ENCODE data around the gene ATP6AP2. TPM values are rescaled to one million over a fixed set of nuclear protein-coding genes. Genes with fewer than 3 reads are reported as not detected.
"Not testable (repeated sequence)": the region's sequence is repeated elsewhere in the genome, so short reads cannot be mapped to it uniquely, and the experiment has no call there.

ATP6AP2 gene
- total and polyA plus RNA-seq, 12 donors, result 32.3 to 164 (median 140) TPM

DNA sequence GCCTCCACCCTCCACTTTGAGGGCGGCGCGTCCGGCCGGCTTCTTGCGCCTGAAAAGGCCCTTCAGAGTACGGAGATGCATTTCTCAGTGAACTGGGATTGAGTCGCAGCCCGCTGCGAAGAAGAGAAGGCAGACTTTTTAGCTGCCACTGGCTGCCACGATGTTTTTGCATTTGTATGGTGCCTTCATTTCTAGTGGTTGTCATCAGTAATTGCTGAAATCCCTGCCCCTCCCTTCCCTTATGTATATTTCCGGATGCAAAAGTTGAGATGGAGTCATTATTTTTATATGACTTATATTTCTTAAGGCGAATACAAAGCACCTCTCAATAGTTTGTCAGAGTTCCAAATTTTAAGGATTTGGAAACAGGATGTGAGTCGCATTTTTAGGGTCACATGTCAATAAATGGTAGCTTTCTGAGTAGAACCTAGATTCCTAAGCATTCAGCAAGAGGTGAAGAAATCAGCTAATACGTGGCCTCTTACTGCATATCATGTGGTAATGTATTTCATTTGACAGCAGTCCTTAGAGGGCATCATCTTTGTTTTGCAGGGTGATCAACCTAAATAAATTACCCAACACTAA is 658 bp downstream of the ATP6AP2 start:
- Histone ChIP-seq H3K9me3 (replicated peaks in 1 of 3) (no peaks in the 10 kb centered on the region), H3K4me1 (replicated peaks in 1 of 2) (peaks cover 0 to 8% of the 10 kb centered on the region in 2 donors), H3K27ac (peak overlapping the region; percentile 60 to 95 (median 92)), H3K4me3 (peak overlapping the region in 2 of 4 donors; percentile 67), H3K27me3 (peaks cover 9% of the 10 kb centered on the region), H3K36me3 (replicated peaks in 1 of 2) (no peaks in the 10 kb centered on the region)
- no peak for DNase-seq
- intact Hi-C loops (cut with DNase I), result no loop called here
- TF ChIP-seq, protein P1, sequence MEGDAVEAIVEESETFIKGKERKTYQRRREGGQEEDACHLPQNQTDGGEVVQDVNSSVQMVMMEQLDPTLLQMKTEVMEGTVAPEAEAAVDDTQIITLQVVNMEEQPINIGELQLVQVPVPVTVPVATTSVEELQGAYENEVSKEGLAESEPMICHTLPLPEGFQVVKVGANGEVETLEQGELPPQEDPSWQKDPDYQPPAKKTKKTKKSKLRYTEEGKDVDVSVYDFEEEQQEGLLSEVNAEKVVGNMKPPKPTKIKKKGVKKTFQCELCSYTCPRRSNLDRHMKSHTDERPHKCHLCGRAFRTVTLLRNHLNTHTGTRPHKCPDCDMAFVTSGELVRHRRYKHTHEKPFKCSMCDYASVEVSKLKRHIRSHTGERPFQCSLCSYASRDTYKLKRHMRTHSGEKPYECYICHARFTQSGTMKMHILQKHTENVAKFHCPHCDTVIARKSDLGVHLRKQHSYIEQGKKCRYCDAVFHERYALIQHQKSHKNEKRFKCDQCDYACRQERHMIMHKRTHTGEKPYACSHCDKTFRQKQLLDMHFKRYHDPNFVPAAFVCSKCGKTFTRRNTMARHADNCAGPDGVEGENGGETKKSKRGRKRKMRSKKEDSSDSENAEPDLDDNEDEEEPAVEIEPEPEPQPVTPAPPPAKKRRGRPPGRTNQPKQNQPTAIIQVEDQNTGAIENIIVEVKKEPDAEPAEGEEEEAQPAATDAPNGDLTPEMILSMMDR (IDR thresholded peaks at IDR 0.05), result no peak
- no peak for TF ChIP-seq POLR2A (IDR thresholded peaks at IDR 0.05)
- WGBS, 4 donors, result 1 to 28% (median 13%) methylated on average over 4 to 15 of the region's 15 CpGs

DNA sequence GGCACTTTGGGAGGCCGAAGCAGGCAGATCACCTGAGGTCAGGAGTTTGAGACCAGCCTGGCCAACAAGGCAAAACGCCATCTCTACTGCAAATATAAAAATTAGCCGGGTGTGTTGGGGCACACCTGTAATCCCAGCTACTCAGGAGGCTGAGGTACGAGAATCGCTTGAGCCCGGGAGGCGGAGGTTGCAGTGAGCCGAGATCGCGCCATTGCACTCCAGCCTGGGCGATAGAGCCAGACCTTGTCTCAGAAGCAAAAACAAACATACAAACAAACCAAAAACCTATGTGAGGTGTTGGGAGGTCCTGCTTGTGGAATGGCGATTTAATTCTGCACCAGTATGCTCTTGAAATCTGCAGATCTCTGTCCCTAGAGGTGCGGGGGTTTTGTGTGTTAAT is 1.4 kb downstream of the ATP6AP2 start:
- H3K9me3 ChIP-seq (replicated peaks in 1 of 3); H3K27me3 ChIP-seq; DNase-seq; intact Hi-C loops (cut with DNase I); H3K4me3 ChIP-seq; H3K36me3 ChIP-seq (replicated peaks in 1 of 2); H3K4me1 ChIP-seq (replicated peaks in 1 of 2): not testable (repeated sequence)
- H3K27ac ChIP-seq, result peak overlapping the region in 1 of 5 donors; percentile 1
- WGBS, 4 donors, result 72 to 95% (median 90%) methylated on average over 2 to 13 of the region's 13 CpGs

DNA sequence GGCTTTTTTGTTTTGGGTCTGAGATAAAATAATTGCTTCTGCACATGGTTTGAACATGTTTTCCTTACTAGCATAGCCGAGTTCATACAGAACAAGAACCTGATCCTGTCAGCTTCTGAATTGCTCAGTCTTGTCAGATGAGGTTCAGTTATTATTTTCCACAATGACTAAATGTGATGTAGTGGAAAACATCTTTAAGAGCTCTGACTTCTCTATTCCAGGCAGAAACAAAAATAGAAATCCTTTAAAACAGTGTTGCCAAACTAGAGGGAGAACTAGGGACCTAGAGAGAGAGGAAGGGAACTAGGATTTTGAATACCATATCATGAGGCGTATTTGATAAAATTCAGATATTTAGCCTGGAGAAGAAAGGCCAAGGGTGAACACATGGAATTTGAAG is 2.0 kb downstream of the ATP6AP2 start:
- TF ChIP-seq, protein P1 (IDR thresholded peaks at IDR 0.05), result no peak
- TF ChIP-seq POLR2A (IDR thresholded peaks at IDR 0.05), result no peak
- Histone ChIP-seq H3K4me3 (no peak overlapping the region), H3K36me3 (replicated peaks in 1 of 2) (no peaks in the 10 kb centered on the region), H3K27ac (peak overlapping the region in 1 of 5 donors; percentile 1), H3K4me1 (replicated peaks in 1 of 2) (peaks cover 0 to 12% of the 10 kb centered on the region in 2 donors), H3K9me3 (replicated peaks in 1 of 3) (no peaks in the 10 kb centered on the region), H3K27me3 (peaks cover 9% of the 10 kb centered on the region)
- WGBS, 4 donors, result 68 to 83% (median 79%) methylated on average over 2 of the region's 2 CpGs
- intact Hi-C loops (cut with DNase I), result no loop called here
- no peak for DNase-seq

DNA sequence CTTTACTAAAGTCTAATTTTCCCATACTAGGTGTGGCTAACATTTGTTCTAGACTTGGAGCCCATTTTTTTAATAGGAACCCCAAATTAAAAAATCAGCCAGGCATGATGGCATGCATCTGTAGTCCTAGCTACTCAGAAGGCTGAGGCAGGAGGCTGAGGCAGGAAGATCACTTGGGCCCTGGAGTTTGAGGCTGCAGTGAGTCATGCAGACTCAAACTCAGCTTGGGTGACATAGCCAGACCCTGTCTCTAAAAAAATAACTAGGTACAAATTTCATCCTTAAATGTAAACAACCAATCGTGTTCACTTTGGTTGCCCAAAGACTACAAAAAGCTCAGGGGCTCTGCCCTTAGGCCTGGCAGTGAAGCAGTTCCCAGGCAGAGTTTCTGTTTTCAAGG is 6.9 kb downstream of the ATP6AP2 start:
- DNase-seq; H3K27ac ChIP-seq; intact Hi-C loops (cut with DNase I); H3K4me3 ChIP-seq; H3K9me3 ChIP-seq (replicated peaks in 1 of 3); H3K27me3 ChIP-seq; H3K4me1 ChIP-seq (replicated peaks in 1 of 2): not testable (repeated sequence)
- 60 to 80% (median 71%) methylated on average over 1 of the region's 1 CpG for WGBS, 4 donors
- H3K36me3 ChIP-seq (replicated peaks in 1 of 2), result peaks cover 0 to 18% of the 10 kb centered on the region in 2 donors

DNA sequence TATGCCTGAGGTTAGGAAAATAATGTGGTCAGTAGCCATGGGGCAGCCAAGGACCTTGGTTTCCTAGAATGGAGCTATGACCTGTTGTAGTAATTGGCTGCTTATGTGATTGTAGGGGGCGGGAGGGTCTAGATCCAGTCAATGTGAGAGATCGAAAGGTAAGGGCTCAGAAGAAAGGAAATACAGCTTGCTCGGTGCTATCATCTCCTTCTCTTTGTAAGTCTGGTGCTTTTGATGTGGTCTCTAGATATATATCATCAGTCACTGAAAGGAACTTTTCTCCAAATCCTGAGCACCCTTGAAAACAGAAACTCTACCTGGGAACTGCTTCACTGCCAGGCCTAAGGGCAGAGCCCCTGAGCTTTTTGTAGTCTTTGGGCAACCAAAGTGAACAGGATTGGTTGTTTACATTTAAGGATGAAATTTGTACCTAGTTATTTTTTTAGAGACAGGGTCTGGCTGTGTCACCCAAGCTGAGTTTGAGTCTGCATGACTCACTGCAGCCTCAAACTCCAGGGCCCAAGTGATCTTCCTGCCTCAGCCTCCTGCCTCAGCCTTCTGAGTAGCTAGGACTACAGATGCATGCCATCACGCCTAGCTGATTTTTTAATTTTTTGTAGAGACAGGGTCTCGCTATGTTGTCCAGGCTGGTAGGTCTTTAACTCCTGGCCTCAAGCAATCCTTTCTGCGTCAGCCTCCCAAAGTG is 9.0 kb downstream of the ATP6AP2 start:
- peaks cover 0 to 26% of the 10 kb centered on the region in 2 donors for H3K36me3 ChIP-seq (replicated peaks in 1 of 2)
- DNase-seq; intact Hi-C loops (cut with DNase I); H3K4me3 ChIP-seq; H3K27ac ChIP-seq; H3K4me1 ChIP-seq (replicated peaks in 1 of 2); H3K9me3 ChIP-seq (replicated peaks in 1 of 3); H3K27me3 ChIP-seq: not testable (repeated sequence)
- WGBS, 4 donors, result 82 to 92% (median 88%) methylated on average over 6 of the region's 6 CpGs

DNA sequence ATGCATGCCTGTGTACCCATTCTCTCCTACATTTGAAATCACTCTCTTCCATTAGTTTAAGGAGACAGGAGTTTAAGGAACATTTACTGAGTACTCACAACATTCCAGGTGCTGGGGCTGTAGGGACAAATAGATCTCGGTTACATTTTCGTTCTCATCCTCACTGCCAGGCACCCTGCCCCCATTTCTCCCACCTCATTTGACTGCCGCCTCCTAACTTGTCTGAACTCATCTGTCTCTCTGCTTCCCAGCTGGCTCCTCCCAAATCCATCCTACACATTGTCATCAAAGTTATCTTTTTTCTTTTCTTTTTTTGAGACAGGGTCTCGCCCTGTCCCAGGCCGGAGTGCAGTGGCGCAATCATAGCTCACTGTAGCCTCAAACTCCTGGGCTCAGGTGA is 22.7 kb downstream of the ATP6AP2 start:
- no peak for TF ChIP-seq POLR2A (IDR thresholded peaks at IDR 0.05)
- TF ChIP-seq, protein P1 (IDR thresholded peaks at IDR 0.05), result no peak
- no peak overlapping the region for H3K27ac ChIP-seq
- DNase-seq, result no peak
- 88 to 96% (median 93%) methylated on average over 6 of the region's 6 CpGs for WGBS, 4 donors
- H3K4me3 ChIP-seq, result no peak overlapping the region
- peaks cover 0 to 17% of the 10 kb centered on the region in 2 donors for H3K36me3 ChIP-seq (replicated peaks in 1 of 2)
- no peaks in the 10 kb centered on the region for H3K9me3 ChIP-seq (replicated peaks in 1 of 3)
- no peaks in the 10 kb centered on the region for H3K27me3 ChIP-seq
- no peaks in the 10 kb centered on the region for H3K4me1 ChIP-seq (replicated peaks in 1 of 2)
- intact Hi-C loops (cut with DNase I), result no loop called here

Measured in adrenal gland (tissue), 12 donors.